ENCODE measurements around the gene FAHD1. TPM values are rescaled to one million over a fixed set of nuclear protein-coding genes. Genes with fewer than 3 reads are reported as not detected.

The FAHD1 gene
- total and polyA plus RNA-seq, 4 experiments from 2014 or later = 7.8 to 23.2 (median 15.9) TPM

GRCh38 chr16:1790611-1791255, 36.3 kb upstream of the FAHD1 start:
- ChIA-PET POLR2A (ENCODE audit: partially characterized antibody) (interaction anchor here (0.6 to 1.6 kb wide), 2 partner anchors 8 to 19 kb away, joined by 3 to 5 read pairs; partner anchors contain the start of genes EME2, MRPS34, NUBP2 and SPSB3), CTCF (ENCODE audit: partially characterized antibody) (no interaction called here)
- Histone ChIP-seq H3K9me3 (ENCODE audit: control insufficient read depth in 1 of 2, low read length in 2 of 2) (no peaks in the 10 kb centered on the region), H3K4me1 (ENCODE audit: insufficient read depth, low read length) (peaks cover 4% of the 10 kb centered on the region), H3K27ac (ENCODE audit: low read depth, low read length) (no peak overlapping the region), H3K4me3 (ENCODE audit: low read length in 2 of 2) (no peak overlapping the region), H3K36me3 (ENCODE audit: insufficient read depth, low read length) (peaks cover 13% of the 10 kb centered on the region), H3K27me3 (ENCODE audit: insufficient read depth, low read length) (no peaks in the 10 kb centered on the region)
- no peak overlapping the region for H3K4me3 Mint-ChIP-seq
- H3K27ac Mint-ChIP-seq = no peak overlapping the region
- no peak for DNase-seq
- H3K9me3 Mint-ChIP-seq = no peaks in the 10 kb centered on the region
- H3K27me3 Mint-ChIP-seq = no peaks in the 10 kb centered on the region
- H3K36me3 Mint-ChIP-seq = peaks cover 4 to 8% of the 10 kb centered on the region in 2 donors
- H3K4me1 Mint-ChIP-seq = peaks cover 0 to 5% (median 0%) of the 10 kb centered on the region in 4 donors
- intact Hi-C loops (cut with micrococcal nuclease) = no loop called here

- Mint-ChIP-seq H3K9me3 (no peaks in the 10 kb centered on the region), H3K4me1 (peaks cover 0 to 3% (median 0%) of the 10 kb centered on the region in 4 donors), H3K27me3 (no peaks in the 10 kb centered on the region), H3K4me3 (no peak overlapping the region), H3K27ac (no peak overlapping the region), H3K36me3 (peaks cover 4 to 8% of the 10 kb centered on the region in 2 donors)
- intact Hi-C loops (cut with micrococcal nuclease) = no loop called here
- Histone ChIP-seq H3K27me3 (ENCODE audit: insufficient read depth, low read length) (no peaks in the 10 kb centered on the region), H3K36me3 (ENCODE audit: insufficient read depth, low read length) (peaks cover 13% of the 10 kb centered on the region), H3K4me3 (ENCODE audit: low read length in 2 of 2) (no peak overlapping the region), H3K27ac (ENCODE audit: low read depth, low read length) (no peak overlapping the region), H3K4me1 (ENCODE audit: insufficient read depth, low read length) (no peaks in the 10 kb centered on the region), H3K9me3 (ENCODE audit: control insufficient read depth in 1 of 2, low read length in 2 of 2) (no peaks in the 10 kb centered on the region)
- DNase-seq = no peak
- CTCF ChIA-PET (ENCODE audit: partially characterized antibody) = no interaction called here
- POLR2A ChIA-PET (ENCODE audit: partially characterized antibody) = interaction anchor here (0.6 to 1.6 kb wide), 2 partner anchors 9 to 19 kb away, joined by 3 to 5 read pairs; partner anchors contain the start of genes EME2, MRPS34, NUBP2 and SPSB3
Observed at GRCh38 chr16:1791256-1791942, 35.6 kb upstream of the FAHD1 start.

- H3K9me3 Mint-ChIP-seq = peaks cover 0 to 5% (median 2%) of the 10 kb centered on the region in 8 donors
- H3K27me3 ChIP-seq (ENCODE audit: insufficient read depth, low read length) = no peaks in the 10 kb centered on the region
Observed at GRCh38 chr16:1791943-1792812, 34.8 kb upstream of the FAHD1 start.

GRCh38 chr16:1792836-1793577, 34.0 kb upstream of the FAHD1 start:
- Histone ChIP-seq H3K9me3 (ENCODE audit: control insufficient read depth in 1 of 2, low read length in 2 of 2) (no peaks in the 10 kb centered on the region), H3K27ac (ENCODE audit: low read depth, low read length) (no peak overlapping the region), H3K36me3 (ENCODE audit: insufficient read depth, low read length) (peaks cover 7% of the 10 kb centered on the region), H3K27me3 (ENCODE audit: insufficient read depth, low read length) (no peaks in the 10 kb centered on the region), H3K4me1 (ENCODE audit: insufficient read depth, low read length) (no peaks in the 10 kb centered on the region), H3K4me3 (ENCODE audit: low read length in 2 of 2) (no peak overlapping the region)
- DNase-seq = no peak
- Mint-ChIP-seq H3K4me1 (peaks cover 0 to 3% (median 0%) of the 10 kb centered on the region in 4 donors), H3K36me3 (peaks cover 10% of the 10 kb centered on the region in 2 donors), H3K9me3 (peaks cover 0 to 9% (median 5%) of the 10 kb centered on the region in 8 donors), H3K27ac (no peak overlapping the region), H3K27me3 (no peaks in the 10 kb centered on the region), H3K4me3 (no peak overlapping the region)
- ChIA-PET POLR2A (ENCODE audit: partially characterized antibody) (interaction anchor here (0.9 to 1.6 kb wide), 3 partner anchors 10 to 21 kb away, joined by 3 to 5 read pairs (median 4); partner anchors contain the start of genes EME2, MRPS34, NUBP2 and SPSB3), CTCF (ENCODE audit: partially characterized antibody) (no interaction called here)
- intact Hi-C loops (cut with micrococcal nuclease) = no loop called here

More at GRCh38 chr16:1791943-1792812, 34.8 kb upstream of the FAHD1 start:
- no peak overlapping the region for H3K27ac Mint-ChIP-seq
- ChIA-PET CTCF (ENCODE audit: partially characterized antibody) (no interaction called here), POLR2A (ENCODE audit: partially characterized antibody) (interaction anchor here (1.6 kb wide), 3 partner anchors 9 to 20 kb away, joined by 4 to 5 read pairs (median 5); partner anchors contain the start of genes EME2, MRPS34, NUBP2 and SPSB3)
- Histone ChIP-seq H3K4me1 (ENCODE audit: insufficient read depth, low read length) (no peaks in the 10 kb centered on the region), H3K9me3 (ENCODE audit: control insufficient read depth in 1 of 2, low read length in 2 of 2) (no peaks in the 10 kb centered on the region), H3K27ac (ENCODE audit: low read depth, low read length) (no peak overlapping the region), H3K4me3 (ENCODE audit: low read length in 2 of 2) (no peak overlapping the region), H3K36me3 (ENCODE audit: insufficient read depth, low read length) (peaks cover 9% of the 10 kb centered on the region)
- peaks cover 0 to 3% (median 0%) of the 10 kb centered on the region in 4 donors for H3K4me1 Mint-ChIP-seq
- intact Hi-C loops (cut with micrococcal nuclease) = no loop called here
- no peak for DNase-seq
- H3K27me3 Mint-ChIP-seq = no peaks in the 10 kb centered on the region
- no peak overlapping the region for H3K4me3 Mint-ChIP-seq
- peaks cover 8 to 9% of the 10 kb centered on the region in 2 donors for H3K36me3 Mint-ChIP-seq

- no peak for DNase-seq
- Mint-ChIP-seq H3K4me1 (peaks cover 0 to 3% (median 0%) of the 10 kb centered on the region in 4 donors), H3K9me3 (peaks cover 0 to 13% (median 5%) of the 10 kb centered on the region in 8 donors), H3K27ac (no peak within 1 kb of the TSS), H3K36me3 (peaks cover 8 to 10% of the 10 kb centered on the region in 2 donors), H3K27me3 (no peaks in the 10 kb centered on the region), H3K4me3 (no peak within 1 kb of the TSS)
- intact Hi-C loops (cut with micrococcal nuclease) = no loop called here
- no peak within 1 kb of the TSS for H3K27ac ChIP-seq (ENCODE audit: low read depth, low read length)
- peaks cover 4% of the 10 kb centered on the region for H3K36me3 ChIP-seq (ENCODE audit: insufficient read depth, low read length)
- no peaks in the 10 kb centered on the region for H3K4me1 ChIP-seq (ENCODE audit: insufficient read depth, low read length)
- ChIA-PET POLR2A (ENCODE audit: partially characterized antibody) (interaction anchor here (0.9 to 1.6 kb wide), 3 partner anchors 10 to 22 kb away, joined by 3 to 5 read pairs (median 4); partner anchors contain the start of genes EME2, MRPS34, NUBP2 and SPSB3), CTCF (ENCODE audit: partially characterized antibody) (no interaction called here)
- no peaks in the 10 kb centered on the region for H3K27me3 ChIP-seq (ENCODE audit: insufficient read depth, low read length)
- H3K9me3 ChIP-seq (ENCODE audit: control insufficient read depth in 1 of 2, low read length in 2 of 2) = no peaks in the 10 kb centered on the region
- no peak within 1 kb of the TSS for H3K4me3 ChIP-seq (ENCODE audit: low read length in 2 of 2)
Observed at GRCh38 chr16:1793578-1794220, 33.3 kb upstream of the FAHD1 start, which contains the start of gene IGFALS. Gene IGFALS (minus strand): TSS chr16:1793705. CDS start chr16:1793652, 53 bp downstream.

- Mint-ChIP-seq H3K9me3 (peaks cover 0 to 17% (median 9%) of the 10 kb centered on the region in 8 donors), H3K27me3 (no peaks in the 10 kb centered on the region), H3K4me1 (no peaks in the 10 kb centered on the region), H3K27ac (no peak overlapping the region), H3K4me3 (no peak overlapping the region), H3K36me3 (peaks cover 2 to 10% of the 10 kb centered on the region in 2 donors)
- Histone ChIP-seq H3K27me3 (ENCODE audit: insufficient read depth, low read length) (no peaks in the 10 kb centered on the region), H3K4me1 (ENCODE audit: insufficient read depth, low read length) (no peaks in the 10 kb centered on the region), H3K9me3 (ENCODE audit: control insufficient read depth in 1 of 2, low read length in 2 of 2) (no peaks in the 10 kb centered on the region), H3K36me3 (ENCODE audit: insufficient read depth, low read length) (no peaks in the 10 kb centered on the region), H3K27ac (ENCODE audit: low read depth, low read length) (no peak overlapping the region), H3K4me3 (ENCODE audit: low read length in 2 of 2) (no peak overlapping the region)
- no peak for DNase-seq
- ChIA-PET POLR2A (ENCODE audit: partially characterized antibody) (interaction anchor here (1.6 kb wide), 1 partner anchor 12 kb away, joined by 5 read pairs; the partner anchor contains the start of genes NUBP2 and SPSB3), CTCF (ENCODE audit: partially characterized antibody) (no interaction called here)
- intact Hi-C loops (cut with micrococcal nuclease) = no loop called here
Observed at GRCh38 chr16:1794221-1794871, 32.7 kb upstream of the FAHD1 start.
